ENCODE measurements around the gene VWA5A. TPM values are rescaled to one million over a fixed set of nuclear protein-coding genes. Genes with fewer than 3 reads are reported as not detected.

Gene VWA5A, protein sequence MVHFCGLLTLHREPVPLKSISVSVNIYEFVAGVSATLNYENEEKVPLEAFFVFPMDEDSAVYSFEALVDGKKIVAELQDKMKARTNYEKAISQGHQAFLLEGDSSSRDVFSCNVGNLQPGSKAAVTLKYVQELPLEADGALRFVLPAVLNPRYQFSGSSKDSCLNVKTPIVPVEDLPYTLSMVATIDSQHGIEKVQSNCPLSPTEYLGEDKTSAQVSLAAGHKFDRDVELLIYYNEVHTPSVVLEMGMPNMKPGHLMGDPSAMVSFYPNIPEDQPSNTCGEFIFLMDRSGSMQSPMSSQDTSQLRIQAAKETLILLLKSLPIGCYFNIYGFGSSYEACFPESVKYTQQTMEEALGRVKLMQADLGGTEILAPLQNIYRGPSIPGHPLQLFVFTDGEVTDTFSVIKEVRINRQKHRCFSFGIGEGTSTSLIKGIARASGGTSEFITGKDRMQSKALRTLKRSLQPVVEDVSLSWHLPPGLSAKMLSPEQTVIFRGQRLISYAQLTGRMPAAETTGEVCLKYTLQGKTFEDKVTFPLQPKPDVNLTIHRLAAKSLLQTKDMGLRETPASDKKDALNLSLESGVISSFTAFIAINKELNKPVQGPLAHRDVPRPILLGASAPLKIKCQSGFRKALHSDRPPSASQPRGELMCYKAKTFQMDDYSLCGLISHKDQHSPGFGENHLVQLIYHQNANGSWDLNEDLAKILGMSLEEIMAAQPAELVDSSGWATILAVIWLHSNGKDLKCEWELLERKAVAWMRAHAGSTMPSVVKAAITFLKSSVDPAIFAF
- 1 to 10 TPM; 3.3 to 3.8 TPM for total RNA-seq

DNA sequence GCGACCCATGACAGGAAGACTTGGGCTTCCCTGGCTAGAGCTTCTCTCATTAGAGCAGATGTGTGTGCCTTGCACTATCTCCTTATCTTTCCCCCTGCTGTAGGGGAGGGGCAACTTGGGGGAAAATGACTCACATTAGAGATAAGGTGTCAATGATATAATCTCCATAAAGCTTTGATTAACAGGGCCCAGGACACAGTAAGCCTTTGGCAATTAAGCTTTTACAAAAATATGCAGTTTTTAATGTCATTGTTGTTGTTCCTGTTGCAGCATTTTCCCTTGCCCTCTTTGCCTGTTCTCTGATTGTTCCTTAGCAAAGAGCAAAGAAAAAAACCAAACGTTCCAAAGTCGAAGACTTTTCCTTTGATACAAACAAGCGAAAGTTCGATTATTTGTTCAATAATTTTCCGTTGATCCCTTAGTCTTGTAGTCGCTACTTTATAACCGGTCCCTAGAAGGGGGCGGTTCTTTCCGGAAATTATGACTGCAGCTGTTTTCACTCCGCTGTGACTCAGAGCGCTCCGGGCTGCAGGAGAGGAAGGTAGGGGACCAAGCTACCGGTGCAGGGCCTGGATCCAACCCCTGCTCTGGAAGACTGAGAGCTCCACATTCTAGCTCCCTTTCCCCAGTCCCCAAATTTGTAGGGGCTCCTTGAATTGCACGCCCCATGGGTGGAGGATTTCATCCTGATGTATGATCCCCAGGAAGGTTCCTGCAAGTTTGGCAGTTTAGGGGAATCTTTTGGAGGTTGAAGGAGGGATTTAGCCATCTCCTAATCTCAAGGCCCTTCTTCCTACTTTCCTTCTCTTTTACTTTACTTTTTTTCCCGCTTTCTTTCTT lies at the start of gene VWA5A:
VWA5A (plus strand) TSS at position 509 of the 840 bp plus-strand sequence. CDS start 2,062 bp downstream, outside the sequence.
- H3K4me1 Mint-ChIP-seq (ENCODE audit: low read depth) = peaks cover 20% of the 10 kb centered on the region
- ChIA-PET POLR2A (interaction anchor here (1.1 kb wide), 1 partner anchor 39 kb away, joined by 4 read pairs; no protein-coding TSS in a partner anchor), CTCF (interaction anchor here (0.6 to 2.8 kb wide), 8 partner anchors 8 to 287 kb away, joined by 3 to 13 read pairs (median 4); no protein-coding TSS in a partner anchor)
- no peaks in the 10 kb centered on the region for H3K36me3 Mint-ChIP-seq (ENCODE audit: low read depth)
- H3K4me3 Mint-ChIP-seq = peak within 1 kb of the TSS; percentile 85
- peak; percentile 99 for ATAC-seq
- H3K27ac Mint-ChIP-seq = peak within 1 kb of the TSS; percentile 71
- H3K9me3 Mint-ChIP-seq (ENCODE audit: insufficient read depth) = no peaks in the 10 kb centered on the region
- DNase-seq = peak; percentile 85
- H3K27me3 Mint-ChIP-seq (ENCODE audit: low read depth) = peaks cover 4% of the 10 kb centered on the region

DNA sequence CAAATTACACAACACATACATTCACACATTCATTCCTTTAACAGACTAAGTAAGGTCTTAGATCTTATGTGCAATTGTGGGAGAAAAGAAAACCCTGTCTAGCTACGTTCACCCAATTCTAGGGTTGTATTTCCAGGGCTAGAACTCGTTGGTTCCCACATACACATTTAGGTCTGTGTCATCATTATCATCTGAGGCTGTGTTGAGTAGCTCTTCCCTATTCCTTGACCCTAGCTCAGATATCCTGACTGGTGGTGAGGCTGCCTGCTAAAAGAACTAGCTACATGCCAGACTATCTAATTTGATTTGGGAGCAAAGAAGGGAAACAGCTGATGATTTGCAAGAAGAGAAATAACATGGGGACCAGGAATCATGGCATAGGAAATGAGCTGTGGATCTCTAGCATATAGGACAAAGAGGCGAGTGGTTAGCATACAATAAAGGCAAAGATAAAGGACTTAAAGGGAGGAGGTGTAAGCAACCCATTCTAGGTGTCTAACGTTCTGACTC lies 46.6 kb upstream of the VWA5A start:
- ATAC-seq = no peak
- Mint-ChIP-seq H3K4me1 (ENCODE audit: low read depth) (peaks cover 14% of the 10 kb centered on the region), H3K36me3 (ENCODE audit: low read depth) (no peaks in the 10 kb centered on the region), H3K9me3 (ENCODE audit: insufficient read depth) (no peaks in the 10 kb centered on the region), H3K4me3 (no peak overlapping the region), H3K27me3 (ENCODE audit: low read depth) (peaks cover 14% of the 10 kb centered on the region), H3K27ac (no peak overlapping the region)
- ChIA-PET POLR2A (no interaction called here), CTCF (interaction anchor here (0.6 to 3.8 kb wide), 10 partner anchors 9 to 333 kb away, joined by 3 to 44 read pairs (median 9); partner anchors contain the start of gene VWA5A)
- no peak for DNase-seq

DNA sequence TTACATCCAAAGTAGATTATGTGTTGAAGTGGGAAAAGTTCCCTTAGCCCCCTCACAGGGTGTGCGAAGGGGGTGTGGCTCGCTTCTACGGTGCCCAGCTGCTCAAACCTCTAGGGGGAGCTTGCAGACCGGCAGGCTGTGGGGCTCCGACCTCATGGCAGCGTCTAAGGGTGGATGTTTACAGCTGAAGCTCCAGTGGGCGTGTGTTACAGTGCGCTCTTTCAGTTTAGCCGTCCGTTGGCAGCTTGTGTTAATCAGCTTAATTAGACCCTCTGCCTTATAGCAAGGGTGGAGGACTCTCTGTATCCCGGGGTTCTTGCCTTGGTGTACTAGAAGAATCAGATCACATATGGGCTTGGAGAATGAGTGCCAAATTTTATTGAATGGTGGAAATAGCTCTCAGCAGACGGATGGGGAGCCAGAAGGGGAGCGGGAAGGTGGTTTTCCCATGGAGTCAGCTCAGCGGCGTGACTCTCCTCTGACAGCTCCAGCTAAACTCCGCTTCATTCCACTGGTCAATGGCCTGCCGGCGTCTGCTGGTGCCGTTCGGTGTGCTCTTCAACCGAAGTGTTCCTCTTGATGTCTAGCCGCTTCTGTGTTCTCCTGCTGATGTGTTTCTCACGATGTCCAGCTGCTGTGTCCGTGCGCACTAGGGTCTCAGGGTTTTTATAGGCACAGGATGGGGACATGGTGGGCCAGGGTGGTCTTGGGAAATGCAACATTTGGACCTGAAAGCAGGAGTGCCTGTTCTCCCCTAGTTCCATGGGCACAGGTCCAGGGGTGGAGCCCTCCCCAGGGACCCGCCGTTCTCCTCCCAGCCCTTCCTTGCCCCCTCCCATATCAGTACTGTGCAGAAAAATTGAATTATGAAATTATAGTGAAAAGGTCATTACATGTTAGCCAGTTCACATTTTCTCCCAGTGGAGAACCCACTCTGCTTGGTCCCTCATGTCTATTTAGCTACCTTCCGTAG lies 45.5 kb upstream of the VWA5A start:
- H3K27ac Mint-ChIP-seq = no peak overlapping the region
- DNase-seq (peak; percentile 74), ATAC-seq (peak; percentile 97)
- H3K9me3 Mint-ChIP-seq (ENCODE audit: insufficient read depth) = no peaks in the 10 kb centered on the region
- peak overlapping the region; percentile 27 for H3K4me3 Mint-ChIP-seq
- H3K36me3 Mint-ChIP-seq (ENCODE audit: low read depth) = no peaks in the 10 kb centered on the region
- CTCF ChIA-PET = interaction anchor here (0.6 to 3.8 kb wide), 14 partner anchors 10 to 348 kb away, joined by 3 to 44 read pairs (median 4); partner anchors contain the start of gene VWA5A
- POLR2A ChIA-PET = no interaction called here
- peaks cover 14% of the 10 kb centered on the region for H3K4me1 Mint-ChIP-seq (ENCODE audit: low read depth)
- H3K27me3 Mint-ChIP-seq (ENCODE audit: low read depth) = peaks cover 19% of the 10 kb centered on the region

DNA sequence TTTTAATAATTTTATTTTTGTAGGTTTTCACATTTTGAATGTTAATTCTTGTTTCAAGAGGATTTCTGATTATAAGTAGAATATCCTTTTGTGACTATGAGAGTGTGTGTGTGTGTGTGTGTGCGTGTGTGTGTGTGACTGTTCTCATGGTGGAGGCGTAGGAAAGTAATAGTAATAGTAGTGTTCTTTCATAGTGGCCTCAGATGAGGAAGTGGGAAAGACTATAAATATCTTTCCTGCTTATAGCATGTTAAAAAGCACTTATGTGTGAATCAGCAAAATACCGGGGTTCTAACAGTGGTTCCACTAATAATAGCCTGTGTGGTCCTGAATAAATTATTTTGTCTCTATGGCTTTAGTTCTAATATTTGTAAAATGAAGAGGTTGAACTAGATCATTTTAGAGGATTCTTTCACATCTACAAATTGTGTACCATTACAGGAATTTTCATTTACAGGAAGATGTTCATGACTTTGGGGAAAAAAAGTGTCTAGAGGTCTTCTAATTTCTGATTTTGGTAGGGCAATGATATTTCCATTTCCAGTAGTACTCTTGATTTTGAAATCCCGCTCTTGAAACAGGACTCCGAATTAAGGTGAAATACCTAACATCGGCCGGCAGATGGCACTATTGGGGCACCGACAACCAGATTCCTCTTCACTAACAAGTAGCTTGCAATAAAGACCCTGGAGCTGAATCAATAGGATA lies 44.2 kb upstream of the VWA5A start:
- CTCF ChIA-PET = interaction anchor here (0.6 to 3.8 kb wide), 25 partner anchors 9 to 646 kb away, joined by 3 to 63 read pairs (median 4); partner anchors contain the start of gene VWA5A
- POLR2A ChIA-PET = no interaction called here
- no peaks in the 10 kb centered on the region for H3K9me3 Mint-ChIP-seq (ENCODE audit: insufficient read depth)
- ATAC-seq (no peak), DNase-seq (peak; percentile 80)
- no peaks in the 10 kb centered on the region for H3K36me3 Mint-ChIP-seq (ENCODE audit: low read depth)
- H3K4me3 Mint-ChIP-seq = no peak overlapping the region
- H3K27ac Mint-ChIP-seq = no peak overlapping the region
- peaks cover 14% of the 10 kb centered on the region for H3K4me1 Mint-ChIP-seq (ENCODE audit: low read depth)
- H3K27me3 Mint-ChIP-seq (ENCODE audit: low read depth) = peaks cover 19% of the 10 kb centered on the region

DNA sequence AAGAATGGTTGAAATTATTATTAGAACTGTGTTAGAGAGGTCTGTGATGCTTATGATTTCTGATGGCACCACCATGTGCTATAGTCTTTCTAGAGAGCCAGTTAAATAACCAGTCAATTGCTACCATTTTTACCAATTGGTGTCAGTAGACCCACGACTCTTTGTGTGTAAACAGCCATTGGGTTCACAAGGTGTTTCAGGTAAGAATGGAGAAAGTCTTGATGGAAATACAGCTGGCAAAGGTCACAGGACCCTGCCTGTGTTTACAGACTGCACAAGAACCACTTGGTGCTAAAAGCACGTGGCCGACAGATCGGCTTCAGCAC lies 43.7 kb upstream of the VWA5A start:
- Mint-ChIP-seq H3K36me3 (ENCODE audit: low read depth) (no peaks in the 10 kb centered on the region), H3K4me1 (ENCODE audit: low read depth) (peaks cover 17% of the 10 kb centered on the region), H3K27ac (no peak overlapping the region), H3K4me3 (no peak overlapping the region), H3K27me3 (ENCODE audit: low read depth) (peaks cover 20% of the 10 kb centered on the region), H3K9me3 (ENCODE audit: insufficient read depth) (no peaks in the 10 kb centered on the region)
- POLR2A ChIA-PET = no interaction called here
- CTCF ChIA-PET = interaction anchor here (0.6 to 3.8 kb wide), 24 partner anchors 8 to 646 kb away, joined by 3 to 63 read pairs (median 4); partner anchors contain the start of gene VWA5A
- ATAC-seq (no peak), DNase-seq (no peak)

DNA sequence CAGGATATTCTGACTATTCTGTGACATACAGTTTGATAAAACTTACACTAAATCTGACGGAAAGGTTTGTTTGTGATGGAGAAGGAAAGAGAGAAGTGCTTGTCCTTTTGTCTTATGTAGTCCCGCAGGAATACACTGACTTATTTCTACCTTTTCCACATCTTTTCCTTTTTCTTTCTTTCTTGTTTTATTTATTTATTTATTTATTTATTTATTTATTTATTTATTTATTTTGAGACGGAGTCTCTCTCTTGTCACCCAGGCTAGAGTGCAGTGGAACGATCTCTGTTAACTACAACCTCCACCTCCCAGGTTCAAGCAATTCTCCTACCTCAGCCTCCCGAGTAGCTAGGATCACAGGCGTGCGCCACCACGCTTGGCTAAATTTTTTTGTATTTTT lies 43.1 kb upstream of the VWA5A start:
- H3K9me3 Mint-ChIP-seq (ENCODE audit: insufficient read depth) = no peaks in the 10 kb centered on the region
- ChIA-PET CTCF (interaction anchor here (0.8 to 3.8 kb wide), 20 partner anchors 8 to 645 kb away, joined by 3 to 63 read pairs (median 4); partner anchors contain the start of gene VWA5A), POLR2A (interaction anchor here (0.7 kb wide), 1 partner anchor 59 kb away, joined by 3 read pairs; no protein-coding TSS in a partner anchor)
- DNase-seq (no peak), ATAC-seq (no peak)
- H3K4me3 Mint-ChIP-seq = no peak overlapping the region
- H3K27me3 Mint-ChIP-seq (ENCODE audit: low read depth) = peaks cover 23% of the 10 kb centered on the region
- no peak overlapping the region for H3K27ac Mint-ChIP-seq
- peaks cover 17% of the 10 kb centered on the region for H3K4me1 Mint-ChIP-seq (ENCODE audit: low read depth)
- no peaks in the 10 kb centered on the region for H3K36me3 Mint-ChIP-seq (ENCODE audit: low read depth)

DNA sequence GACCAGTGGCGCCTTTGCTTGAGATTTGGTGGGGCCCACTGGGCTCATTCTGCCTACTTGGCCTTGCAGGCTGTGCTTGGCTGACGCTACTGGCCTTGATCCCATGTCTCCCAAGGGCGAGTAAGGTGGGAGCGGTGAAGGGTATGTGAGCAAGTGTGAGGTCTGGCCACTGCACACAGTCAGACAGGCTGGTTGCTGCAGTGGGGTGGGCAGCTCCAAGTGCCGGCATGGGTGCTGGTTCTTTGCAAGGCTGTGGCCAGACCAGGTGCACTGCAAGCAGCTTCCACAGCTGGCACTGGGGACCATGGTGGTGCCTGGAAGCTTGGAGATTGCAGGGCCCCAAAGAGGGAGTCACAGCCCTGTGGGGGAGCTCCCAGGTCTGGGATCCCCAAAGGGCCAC lies 40.7 kb upstream of the VWA5A start:
- no peak overlapping the region for H3K27ac Mint-ChIP-seq

DNA sequence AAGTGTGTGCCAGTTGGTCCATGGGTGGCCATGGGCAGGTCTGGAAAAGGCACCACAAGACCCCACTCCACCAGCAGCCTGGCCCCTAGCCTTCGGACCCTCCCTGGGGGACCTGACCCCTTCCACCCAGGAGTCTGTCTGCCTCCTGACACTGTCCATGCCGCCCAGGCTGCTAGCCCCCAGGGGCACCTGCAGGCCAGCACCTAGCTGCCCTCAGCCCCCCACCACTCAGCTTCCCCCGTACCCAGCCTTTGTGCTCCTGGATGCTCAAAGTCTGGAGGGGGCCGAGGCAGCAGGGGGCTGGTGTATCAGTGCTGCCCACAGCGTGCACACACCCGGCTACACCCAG lies 39.8 kb upstream of the VWA5A start:
- no peak overlapping the region for H3K4me3 Mint-ChIP-seq
- no peak for DNase-seq
- ChIA-PET POLR2A (no interaction called here), CTCF (interaction anchor here (0.9 to 2.0 kb wide), 2 partner anchors 10 to 119 kb away, joined by 4 to 11 read pairs; no protein-coding TSS in a partner anchor)
- no peak overlapping the region for H3K27ac Mint-ChIP-seq
- no peak for ATAC-seq
- H3K9me3 Mint-ChIP-seq (ENCODE audit: insufficient read depth) = no peaks in the 10 kb centered on the region
- peaks cover 23% of the 10 kb centered on the region for H3K27me3 Mint-ChIP-seq (ENCODE audit: low read depth)
- peaks cover 10% of the 10 kb centered on the region for H3K4me1 Mint-ChIP-seq (ENCODE audit: low read depth)
- H3K36me3 Mint-ChIP-seq (ENCODE audit: low read depth) = no peaks in the 10 kb centered on the region

More for the DNA sequence above, 40.7 kb upstream of the VWA5A start:
- H3K9me3 Mint-ChIP-seq (ENCODE audit: insufficient read depth) = no peaks in the 10 kb centered on the region
- no peak overlapping the region for H3K4me3 Mint-ChIP-seq
- no peak for ATAC-seq
- H3K36me3 Mint-ChIP-seq (ENCODE audit: low read depth) = no peaks in the 10 kb centered on the region
- CTCF ChIA-PET = interaction anchor here (0.9 to 2.0 kb wide), 3 partner anchors 11 to 119 kb away, joined by 3 to 11 read pairs (median 4); partner anchors contain the start of gene VWA5A
- DNase-seq = no peak
- peaks cover 22% of the 10 kb centered on the region for H3K27me3 Mint-ChIP-seq (ENCODE audit: low read depth)
- POLR2A ChIA-PET = no interaction called here
- peaks cover 16% of the 10 kb centered on the region for H3K4me1 Mint-ChIP-seq (ENCODE audit: low read depth)

DNA sequence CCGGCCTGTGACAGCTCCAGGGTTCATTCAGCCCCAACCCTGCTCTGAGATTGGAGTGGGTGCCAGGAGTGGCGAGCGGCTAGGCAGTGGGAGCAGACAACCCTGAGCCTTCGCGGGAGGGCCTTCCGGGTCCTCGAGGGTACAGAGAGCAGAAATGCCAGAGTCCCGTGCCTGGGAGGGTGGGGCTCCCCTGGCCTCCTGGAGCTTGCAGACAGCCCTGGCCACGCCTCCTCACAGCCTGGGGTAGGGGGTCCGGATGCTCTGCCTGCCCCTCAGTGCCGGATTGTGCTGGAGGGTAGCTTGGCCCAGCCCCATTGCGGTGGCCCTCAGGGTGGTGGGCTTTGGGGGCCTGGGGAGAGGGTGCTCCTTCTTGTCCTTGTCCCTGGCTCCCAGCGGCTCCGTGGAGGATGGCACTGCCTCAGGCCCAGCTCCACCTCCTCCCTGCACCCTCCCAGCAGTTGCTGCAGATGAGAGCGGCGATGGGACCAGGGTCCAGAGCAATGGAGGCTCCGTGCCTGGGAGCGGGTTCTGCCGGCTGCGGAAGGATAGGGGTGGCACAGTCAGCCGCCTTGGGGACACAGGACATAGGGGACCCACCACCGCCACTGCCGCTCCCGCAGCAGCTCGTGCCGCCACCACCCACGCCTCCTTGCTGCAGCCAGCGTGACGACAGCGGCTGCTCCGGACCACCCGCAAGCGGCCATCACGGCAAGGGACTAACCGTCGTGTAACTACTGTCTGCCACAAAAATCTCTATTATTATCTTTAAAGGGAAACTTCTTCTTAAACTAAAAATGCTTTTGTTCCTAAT lies 39.2 kb upstream of the VWA5A start:
- no peak for DNase-seq
- Mint-ChIP-seq H3K4me1 (ENCODE audit: low read depth) (peaks cover 7% of the 10 kb centered on the region), H3K27ac (no peak overlapping the region), H3K36me3 (ENCODE audit: low read depth) (no peaks in the 10 kb centered on the region), H3K4me3 (peak overlapping the region; percentile 40), H3K27me3 (ENCODE audit: low read depth) (peaks cover 23% of the 10 kb centered on the region), H3K9me3 (ENCODE audit: insufficient read depth) (no peaks in the 10 kb centered on the region)
- CTCF ChIA-PET = interaction anchor here (0.7 to 2.0 kb wide), 2 partner anchors 48 to 118 kb away, joined by 3 to 11 read pairs; no protein-coding TSS in a partner anchor
- ATAC-seq = peak; percentile 57
- POLR2A ChIA-PET = interaction anchor here (1.3 kb wide), 1 partner anchor 39 kb away, joined by 4 read pairs; the partner anchor contains the start of gene VWA5A
